BJ (cell line): ENCODE results near the gene STK16. TPM values are rescaled to one million over a fixed set of nuclear protein-coding genes. Genes with fewer than 3 reads are reported as not detected.

Source experiments
- CTCF ChIA-PET: fragments of 350-600 bp; formaldehyde crosslinking; extraction: SDS; loops from one replicate; lab custom pipeline; 2021; ENCODE audit warnings: antibody characterized with exemption, inconsistent platforms; lab: Yijun Ruan, JAX
- POLR2A ChIA-PET: fragments of 300-600 bp; sonication (Branson Sonifier 250); formaldehyde crosslinking; extraction: SDS; loops from one replicate; lab custom pipeline; 2021; ENCODE audit warnings: antibody characterized with exemption; lab: Charles Lee
- DNase-seq: peaks from one replicate; pipeline ENCODE4 v3.0.0-alpha.2; 2011; ENCODE audit warnings: low read depth
- H3K27me3 ChIP-seq: 2 replicates; pipeline ENCODE4 v1.6.0; 2011; ENCODE audit warnings: low read length; ENCODE audit not compliant: control insufficient read depth, insufficient read depth
- H3K36me3 ChIP-seq: 2 replicates; pipeline ENCODE4 v1.5.1; 2011; ENCODE audit warnings: low read length; ENCODE audit not compliant: control insufficient read depth, insufficient read depth
- H3K4me3 ChIP-seq: 2 replicates; pipeline ENCODE4 v1.5.1; 2011; ENCODE audit warnings: low read depth, mild to moderate bottlenecking, control low read depth, low read length
- CTCF ChIP-seq: IDR thresholded peaks from 2 replicates; pipeline ENCODE4 v1.5.1; 2011; ENCODE audit warnings: low read depth, mild to moderate bottlenecking, control low read depth, inconsistent platforms, low read length, moderate library complexity; ENCODE audit not compliant: insufficient read depth
- polyA plus RNA-seq: library from polyadenylated mRNA; depleted of rRNA; stranded (reverse); fragments of >200 nt; gene quantifications from 2 replicates; pipeline ENCODE4 v1.2.3, GENCODE V29; 2011

Gene STK16
- polyA plus RNA-seq, 1 experiment = 64.2 TPM

- Histone ChIP-seq H3K4me3 (peak overlapping the region; percentile 64), H3K36me3 (peaks cover 36% of the 10 kb centered on the region), H3K27me3 (no peaks in the 10 kb centered on the region)
- no peak for TF ChIP-seq CTCF
- POLR2A ChIA-PET = interaction anchor here (0.6 to 1.2 kb wide), 5 partner anchors 12 to 725 kb away, joined by 3 to 5 read pairs (median 3); partner anchors contain the start of genes GLB1L and STK16
- DNase-seq = no peak
- CTCF ChIA-PET = interaction anchor here (0.7 to 4.9 kb wide), 11 partner anchors 9 to 70 kb away, joined by 3 to 29 read pairs (median 5); partner anchors contain the start of genes GLB1L, STK16 and TUBA4B
These were observed 15.2 kb upstream of the STK16 start for GRCh38 chr2:219230059-219230540.

DNA sequence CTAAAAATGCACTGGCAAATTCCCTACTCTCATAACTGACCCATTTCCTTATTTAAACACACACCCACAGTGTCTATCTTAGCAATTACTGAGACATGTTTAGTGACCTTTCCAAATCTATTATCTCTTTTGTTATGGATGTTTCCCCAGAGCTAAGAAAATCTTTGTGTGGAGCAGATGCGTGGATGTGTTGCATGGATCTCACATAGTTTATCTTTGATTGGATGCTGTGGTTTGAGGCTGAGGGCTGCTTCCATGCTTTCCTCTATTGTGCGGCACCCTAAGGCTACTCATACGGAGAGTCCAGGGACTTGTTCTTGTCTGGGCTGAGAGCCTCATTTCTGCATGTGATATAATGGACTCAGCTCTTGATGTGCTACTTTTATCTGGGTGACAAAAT is 10.9 kb upstream of the STK16 start:
- Histone ChIP-seq H3K27me3 (no peaks in the 10 kb centered on the region), H3K4me3 (no peak overlapping the region), H3K36me3 (peaks cover 46% of the 10 kb centered on the region)
- POLR2A ChIA-PET = no interaction called here
- TF ChIP-seq CTCF = no peak
- CTCF ChIA-PET = interaction anchor here (1.0 to 1.2 kb wide), 2 partner anchors 61 to 64 kb away, joined by 4 read pairs; no protein-coding TSS in a partner anchor
- no peak for DNase-seq

GRCh38 chr2:219243291-219243761 is 2.0 kb upstream of the STK16 start:
- ChIA-PET CTCF (interaction anchor here (3.7 kb wide), 1 partner anchor 51 kb away, joined by 22 read pairs; no protein-coding TSS in a partner anchor), POLR2A (no interaction called here)
- Histone ChIP-seq H3K36me3 (peaks cover 9% of the 10 kb centered on the region), H3K27me3 (no peaks in the 10 kb centered on the region), H3K4me3 (peak overlapping the region; percentile 23; the same call in 1 of the 2 replicates)
- DNase-seq = no peak
- TF ChIP-seq CTCF = no peak

DNA sequence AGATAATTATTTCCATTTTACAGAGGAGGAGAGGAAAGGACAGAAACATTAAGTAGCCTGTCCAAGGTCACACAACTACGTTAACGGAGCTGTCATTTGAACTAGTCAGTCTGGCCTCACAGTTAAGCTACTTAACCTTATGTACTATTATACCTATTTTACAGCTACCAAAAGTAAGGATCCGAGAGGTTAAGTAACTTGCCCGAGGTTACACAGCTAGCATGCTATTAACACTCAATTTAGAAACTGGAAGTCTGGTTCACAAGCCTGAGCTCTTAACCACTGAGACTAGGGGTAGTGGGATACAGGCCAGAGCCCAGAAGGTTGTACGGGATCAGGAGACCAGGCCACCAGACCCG is 511 bp upstream of the STK16 start:
- Histone ChIP-seq H3K36me3 (peaks cover 10% of the 10 kb centered on the region), H3K4me3 (peak overlapping the region; percentile 90), H3K27me3 (no peaks in the 10 kb centered on the region)
- no peak for DNase-seq
- ChIA-PET POLR2A (interaction anchor here (0.6 to 1.1 kb wide), 3 partner anchors 14 to 1392 kb away, joined by 3 to 5 read pairs (median 3); partner anchors contain the start of genes ANKZF1 and ATG9A), CTCF (interaction anchor here (0.7 to 3.7 kb wide), 10 partner anchors 9 to 53 kb away, joined by 3 to 22 read pairs (median 4); partner anchors contain the start of genes ANKZF1, ATG9A, DNAJB2 and TUBA4A)
- TF ChIP-seq CTCF = no peak

DNA sequence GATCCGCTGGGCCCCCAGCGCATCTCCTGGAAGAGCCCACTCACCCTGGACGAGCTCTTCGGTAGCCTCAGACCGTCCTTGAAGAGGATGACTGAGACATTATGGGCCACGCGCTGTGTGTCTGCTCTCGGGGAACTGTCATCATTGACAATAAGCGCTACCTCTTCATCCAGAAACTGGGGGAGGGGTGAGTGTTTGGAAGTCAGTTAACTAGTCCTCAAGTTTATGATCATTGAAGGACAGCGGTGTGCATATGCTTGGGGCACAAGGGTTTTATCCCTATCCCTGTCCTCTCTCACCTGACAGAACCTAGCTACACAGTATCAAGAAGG is 586 bp downstream of the STK16 start:
- POLR2A ChIA-PET = interaction anchor here (0.6 to 1.1 kb wide), 2 partner anchors 16 to 65 kb away, joined by 3 to 5 read pairs; partner anchors contain the start of genes ANKZF1 and ATG9A
- Histone ChIP-seq H3K36me3 (peaks cover 10% of the 10 kb centered on the region), H3K4me3 (peak overlapping the region; percentile 90), H3K27me3 (no peaks in the 10 kb centered on the region)
- CTCF ChIA-PET = interaction anchor here (0.7 to 3.7 kb wide), 8 partner anchors 16 to 285 kb away, joined by 3 to 22 read pairs (median 5); partner anchors contain the start of genes ANKZF1, ATG9A and DNAJB2
- no peak for TF ChIP-seq CTCF
- no peak for DNase-seq
